Body of pancreas (tissue), 4 donors: Measurements from ENCODE around the gene LDB2.

Experiments
- POLR2A ChIP-seq, 3 donors: fragments of 450-650 bp; IDR thresholded peaks; one replicate each; pipeline ENCODE4 v1.6.1; 2016; ENCODE audit warnings: antibody characterized with exemption in 3 of 3, mild to moderate bottlenecking in 2 of 3
- TF ChIP-seq, protein P1 (sequence below), 7 experiments: fragments of 450-650 bp in 4 of 7; fragments of 200-600 bp in 3 of 7; sonication (generic) in 3 of 7; IDR thresholded peaks; one replicate each; pipeline ENCODE4 v1.5.1; 2016 to 2019; ENCODE audit warnings: antibody characterized with exemption in 7 of 7

DNA sequence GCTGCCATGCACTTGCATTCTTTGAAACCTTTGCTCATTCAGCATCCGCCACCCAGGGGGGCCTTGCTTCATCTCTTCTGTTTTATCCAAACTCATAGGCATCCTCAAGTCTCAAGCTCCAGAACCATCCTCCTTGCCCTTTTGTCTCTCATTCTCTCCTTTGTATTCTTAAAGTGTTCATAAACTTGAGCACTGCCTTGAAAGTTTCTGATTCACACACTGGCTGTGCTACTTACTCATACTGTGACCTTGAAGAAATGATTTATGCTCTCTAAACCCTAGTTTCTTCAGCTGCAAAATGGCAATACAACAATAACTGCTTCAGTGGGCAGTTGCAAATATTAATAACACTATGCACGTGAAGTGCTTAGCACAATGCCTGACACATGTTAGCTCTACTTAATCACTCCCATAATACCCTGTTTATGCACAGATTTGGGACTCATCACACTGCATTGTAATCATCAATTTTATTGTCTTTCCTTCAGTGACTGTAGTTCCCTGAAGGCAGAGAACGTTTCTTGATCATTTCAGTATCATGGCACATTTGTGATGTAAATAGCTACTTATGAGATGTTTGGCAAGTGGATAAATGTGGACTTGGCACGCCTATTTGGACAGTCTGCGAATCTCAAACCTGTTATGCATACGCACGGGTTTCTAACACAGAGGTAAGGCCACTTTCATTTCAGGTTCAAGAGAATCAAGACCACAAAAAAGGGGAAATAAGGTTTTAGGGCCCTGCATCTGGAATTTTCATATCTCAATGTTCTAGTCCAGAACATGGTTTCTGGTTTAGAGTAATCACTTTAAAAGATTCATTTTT is 291.0 kb downstream of the LDB2 start:
- TF ChIP-seq, protein P1, sequence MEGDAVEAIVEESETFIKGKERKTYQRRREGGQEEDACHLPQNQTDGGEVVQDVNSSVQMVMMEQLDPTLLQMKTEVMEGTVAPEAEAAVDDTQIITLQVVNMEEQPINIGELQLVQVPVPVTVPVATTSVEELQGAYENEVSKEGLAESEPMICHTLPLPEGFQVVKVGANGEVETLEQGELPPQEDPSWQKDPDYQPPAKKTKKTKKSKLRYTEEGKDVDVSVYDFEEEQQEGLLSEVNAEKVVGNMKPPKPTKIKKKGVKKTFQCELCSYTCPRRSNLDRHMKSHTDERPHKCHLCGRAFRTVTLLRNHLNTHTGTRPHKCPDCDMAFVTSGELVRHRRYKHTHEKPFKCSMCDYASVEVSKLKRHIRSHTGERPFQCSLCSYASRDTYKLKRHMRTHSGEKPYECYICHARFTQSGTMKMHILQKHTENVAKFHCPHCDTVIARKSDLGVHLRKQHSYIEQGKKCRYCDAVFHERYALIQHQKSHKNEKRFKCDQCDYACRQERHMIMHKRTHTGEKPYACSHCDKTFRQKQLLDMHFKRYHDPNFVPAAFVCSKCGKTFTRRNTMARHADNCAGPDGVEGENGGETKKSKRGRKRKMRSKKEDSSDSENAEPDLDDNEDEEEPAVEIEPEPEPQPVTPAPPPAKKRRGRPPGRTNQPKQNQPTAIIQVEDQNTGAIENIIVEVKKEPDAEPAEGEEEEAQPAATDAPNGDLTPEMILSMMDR (IDR thresholded peaks at IDR 0.05) = no peak
- TF ChIP-seq POLR2A (IDR thresholded peaks at IDR 0.05) = no peak
